ENCODE measurements around the gene SYCE3. TPM values are rescaled to one million over a fixed set of nuclear protein-coding genes. Genes with fewer than 3 reads are reported as not detected.
A peak's percentile ranks its signal among the peaks of the same experiment; 100 is the strongest.

SYCE3 gene
- total and polyA plus RNA-seq, 8 donors: 0.45 to 0.80 (median 0.63) TPM; not detected in 5

DNA sequence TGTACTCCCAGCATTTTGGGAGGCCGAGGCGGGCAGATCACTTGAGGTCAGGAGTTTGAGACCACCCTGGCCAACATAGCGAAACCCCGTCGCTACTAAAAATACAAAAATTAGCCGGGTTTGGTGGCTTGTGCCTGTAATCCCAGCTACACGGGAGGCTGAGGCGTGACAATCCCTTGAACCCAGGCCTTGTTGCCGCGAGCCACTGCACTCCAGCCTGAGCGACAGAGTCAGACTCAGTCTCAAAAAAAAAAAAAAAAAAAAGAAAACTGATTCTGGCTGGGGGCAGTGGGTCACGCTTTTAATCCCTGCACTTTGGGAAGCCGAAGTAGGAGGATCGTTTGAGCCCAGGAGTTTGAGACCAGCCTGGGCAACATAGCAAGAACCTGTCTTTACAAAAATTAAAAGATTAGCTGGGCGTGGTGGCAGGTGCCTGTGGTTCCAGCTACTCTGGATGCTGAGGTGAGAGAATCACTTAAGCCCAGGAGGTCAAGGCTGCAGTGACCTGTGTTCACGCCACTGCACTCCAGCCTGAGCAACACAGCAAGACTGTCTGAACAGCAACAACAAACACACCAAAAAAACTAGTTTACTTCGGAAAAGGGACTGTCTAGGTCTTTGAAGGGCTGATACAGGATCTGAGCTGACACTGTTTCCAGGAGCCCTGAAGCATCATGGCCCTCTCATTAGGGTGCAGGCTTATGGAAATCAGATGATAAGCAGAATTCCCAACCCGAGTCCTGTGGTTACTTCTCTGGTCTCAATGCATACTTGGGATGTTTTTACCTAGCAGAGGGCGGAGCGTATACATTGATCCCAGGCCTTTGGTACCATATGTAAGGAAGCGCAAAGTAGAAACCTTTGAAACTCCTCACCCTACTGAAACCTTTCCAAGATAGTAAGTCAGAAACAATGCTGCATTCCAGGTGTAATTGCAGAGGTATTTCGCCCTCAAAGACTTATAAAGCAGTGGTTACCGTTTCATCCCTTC is 21.7 kb upstream of the SYCE3 start:
- TF ChIP-seq, protein P1, sequence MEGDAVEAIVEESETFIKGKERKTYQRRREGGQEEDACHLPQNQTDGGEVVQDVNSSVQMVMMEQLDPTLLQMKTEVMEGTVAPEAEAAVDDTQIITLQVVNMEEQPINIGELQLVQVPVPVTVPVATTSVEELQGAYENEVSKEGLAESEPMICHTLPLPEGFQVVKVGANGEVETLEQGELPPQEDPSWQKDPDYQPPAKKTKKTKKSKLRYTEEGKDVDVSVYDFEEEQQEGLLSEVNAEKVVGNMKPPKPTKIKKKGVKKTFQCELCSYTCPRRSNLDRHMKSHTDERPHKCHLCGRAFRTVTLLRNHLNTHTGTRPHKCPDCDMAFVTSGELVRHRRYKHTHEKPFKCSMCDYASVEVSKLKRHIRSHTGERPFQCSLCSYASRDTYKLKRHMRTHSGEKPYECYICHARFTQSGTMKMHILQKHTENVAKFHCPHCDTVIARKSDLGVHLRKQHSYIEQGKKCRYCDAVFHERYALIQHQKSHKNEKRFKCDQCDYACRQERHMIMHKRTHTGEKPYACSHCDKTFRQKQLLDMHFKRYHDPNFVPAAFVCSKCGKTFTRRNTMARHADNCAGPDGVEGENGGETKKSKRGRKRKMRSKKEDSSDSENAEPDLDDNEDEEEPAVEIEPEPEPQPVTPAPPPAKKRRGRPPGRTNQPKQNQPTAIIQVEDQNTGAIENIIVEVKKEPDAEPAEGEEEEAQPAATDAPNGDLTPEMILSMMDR (IDR thresholded peaks at IDR 0.05): no peak
- Histone ChIP-seq H3K4me3 (no peak overlapping the region), H3K27ac (no peak overlapping the region), H3K36me3 (no peaks in the 10 kb centered on the region), H3K4me1 (peaks cover 0 to 10% (median 0%) of the 10 kb centered on the region in 3 donors), H3K9me3 (no peaks in the 10 kb centered on the region), H3K27me3 (no peaks in the 10 kb centered on the region)
- no peak for ATAC-seq
- intact Hi-C loops (cut with DNase I): no loop called here
- WGBS, 2 donors: 93 to 96% methylated on average over 23 of the region's 23 CpGs
- peak in 2 of 6 donors; percentile 2 to 20 for DNase-seq
- no peak for FAIRE-seq

DNA sequence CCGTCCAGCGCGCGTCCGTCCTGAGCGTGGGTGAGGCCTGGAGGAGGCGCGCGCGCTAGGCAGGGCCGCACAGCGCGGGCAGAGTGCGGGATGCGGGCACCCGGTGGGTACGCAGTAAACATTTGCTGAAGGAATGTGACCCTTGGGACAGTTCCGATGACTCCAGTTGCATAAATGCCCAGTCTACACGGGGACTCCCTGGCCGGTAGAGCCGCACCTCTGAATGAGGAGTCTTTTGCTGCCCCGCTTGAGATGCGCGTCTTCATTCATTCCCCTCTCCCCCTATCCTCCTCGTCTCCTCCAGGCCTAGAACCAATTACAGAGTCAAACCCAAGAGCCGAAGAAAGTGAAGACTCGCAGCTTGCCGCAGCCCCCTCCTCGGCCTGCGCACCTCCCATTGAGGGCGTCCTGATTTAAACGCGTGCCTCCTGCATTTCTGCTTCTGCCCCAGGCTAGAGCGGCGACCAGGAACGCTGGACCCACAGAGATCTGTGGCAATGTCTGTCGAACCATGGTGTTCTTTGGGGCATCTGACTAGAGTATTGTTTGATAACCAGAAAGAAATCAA is 20.7 kb upstream of the SYCE3 start:
- intact Hi-C loops (cut with DNase I): no loop called here
- TF ChIP-seq, protein P1 (IDR thresholded peaks at IDR 0.05): no peak
- WGBS, 2 donors: 7 to 9% methylated on average over 37 of the region's 37 CpGs
- ATAC-seq: peak; percentile 23 to 49 (median 36)
- H3K4me3 ChIP-seq: peak overlapping the region; percentile 44 to 91 (median 79)
- peaks cover 0 to 10% (median 0%) of the 10 kb centered on the region in 3 donors for H3K4me1 ChIP-seq
- no peaks in the 10 kb centered on the region for H3K36me3 ChIP-seq
- no peak for FAIRE-seq
- no peaks in the 10 kb centered on the region for H3K9me3 ChIP-seq
- peak in 1 of 6 donors; percentile 8 for DNase-seq
- H3K27me3 ChIP-seq: no peaks in the 10 kb centered on the region
- H3K27ac ChIP-seq: peak overlapping the region; percentile 96 to 99 (median 96)

DNA sequence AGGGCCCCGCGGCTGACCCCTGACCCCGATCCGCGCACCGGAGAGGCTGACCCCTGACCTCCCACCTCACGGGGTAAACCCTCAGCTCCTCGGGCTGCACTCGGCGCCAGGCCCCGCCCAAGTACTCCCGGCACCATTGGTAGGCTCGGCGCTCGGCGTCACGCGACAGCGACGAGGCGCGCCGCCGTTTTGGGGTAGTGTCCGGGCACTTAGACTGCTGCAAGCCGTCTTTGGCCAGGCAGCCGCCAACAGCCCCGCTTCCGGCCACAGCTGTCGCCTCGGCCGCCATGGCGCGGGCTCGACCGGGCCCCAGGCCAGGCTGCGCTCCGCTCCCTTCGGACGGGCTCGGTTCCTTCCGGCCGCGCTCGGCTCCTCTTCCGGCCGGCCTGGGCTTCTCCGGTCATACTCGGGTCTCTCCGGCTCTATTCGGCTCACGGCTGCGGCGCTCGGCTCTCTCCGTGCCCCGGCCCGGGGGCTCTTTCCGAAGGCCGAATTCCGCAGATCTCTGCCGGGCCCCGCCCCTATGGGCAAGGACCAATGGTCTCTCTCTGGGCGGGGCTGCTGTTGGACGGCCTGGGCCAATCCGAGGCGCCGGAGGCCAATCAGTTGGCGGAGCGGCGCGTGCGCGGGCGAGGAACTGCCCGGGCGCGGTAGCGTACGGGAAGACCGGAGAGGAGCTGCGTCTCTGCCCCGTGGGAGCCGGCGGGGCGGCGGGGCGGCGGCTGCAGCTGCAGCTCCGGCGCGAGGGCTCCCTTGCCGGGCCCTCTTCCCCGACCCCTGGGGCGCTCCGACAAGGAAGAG is 20.0 kb upstream of the SYCE3 start, which contains the start of gene CHKB:
TSS of gene CHKB (minus strand) at position 357 of the 801 bp plus-strand sequence. CDS start at position 289, 68 bp downstream.
- FAIRE-seq (peak; percentile 93), ATAC-seq (peak; percentile 94 to 98 (median 94)), DNase-seq (peak; percentile 98 to 100 (median 99))
- no peaks in the 10 kb centered on the region for H3K36me3 ChIP-seq
- peaks cover 0 to 10% (median 0%) of the 10 kb centered on the region in 3 donors for H3K4me1 ChIP-seq
- H3K4me3 ChIP-seq: peak within 1 kb of the TSS; percentile 70 to 91 (median 88)
- no peaks in the 10 kb centered on the region for H3K9me3 ChIP-seq
- no peaks in the 10 kb centered on the region for H3K27me3 ChIP-seq
- TF ChIP-seq, protein P1 (IDR thresholded peaks at IDR 0.05): no peak
- WGBS, 2 donors: 0% methylated on average over 82 to 96 of the region's 96 CpGs
- peak within 1 kb of the TSS; percentile 96 to 99 (median 96) for H3K27ac ChIP-seq
- intact Hi-C loops (cut with DNase I): no loop called here

DNA sequence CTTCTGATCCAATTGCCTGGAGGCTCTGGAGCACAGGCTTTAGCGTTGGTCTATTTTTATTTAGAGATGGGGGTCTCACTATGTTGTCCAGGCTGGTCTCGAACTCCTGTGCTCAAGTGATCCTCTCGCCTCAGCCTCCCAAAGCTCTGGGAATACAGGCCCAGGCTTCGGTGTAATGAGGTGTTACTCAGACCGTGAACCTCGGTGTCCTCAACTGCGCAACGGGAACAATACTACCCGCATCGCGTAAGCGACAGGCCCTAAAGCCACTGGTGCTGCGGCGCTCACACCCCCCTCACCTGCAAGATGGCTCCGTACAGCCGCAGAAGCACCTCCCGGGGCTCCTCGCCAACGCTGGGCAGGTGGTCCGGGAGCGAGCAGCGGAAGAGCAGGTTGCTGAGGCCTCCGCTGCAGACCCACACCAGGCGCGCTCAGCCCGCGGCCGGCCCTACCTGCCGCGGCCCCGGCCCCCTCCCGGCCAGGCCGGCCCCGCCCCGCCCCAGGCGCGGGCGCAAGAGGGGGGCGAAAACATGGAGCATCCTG is 19.3 kb upstream of the SYCE3 start:
- DNase-seq (peak in 1 of 6 donors; percentile 81), ATAC-seq (peak in 2 of 4 donors; percentile 62), FAIRE-seq (no peak)
- peaks cover 0 to 10% (median 0%) of the 10 kb centered on the region in 3 donors for H3K4me1 ChIP-seq
- H3K27me3 ChIP-seq: no peaks in the 10 kb centered on the region
- 5 to 6% methylated on average over 35 to 39 of the region's 39 CpGs for WGBS, 2 donors
- H3K27ac ChIP-seq: peak overlapping the region; percentile 96 to 99 (median 96)
- intact Hi-C loops (cut with DNase I): no loop called here
- TF ChIP-seq, protein P1 (IDR thresholded peaks at IDR 0.05): no peak
- H3K9me3 ChIP-seq: no peaks in the 10 kb centered on the region
- no peaks in the 10 kb centered on the region for H3K36me3 ChIP-seq
- peak overlapping the region; percentile 70 to 91 (median 88) for H3K4me3 ChIP-seq

All from pancreas (tissue), 10 donors.